Measurements from ENCODE around the gene KRT33B.

The KRT33B gene

GRCh38 chr17:41334385-41335305 lies 35.0 kb downstream of the KRT33B start:
- TF ChIP-seq, protein P1, sequence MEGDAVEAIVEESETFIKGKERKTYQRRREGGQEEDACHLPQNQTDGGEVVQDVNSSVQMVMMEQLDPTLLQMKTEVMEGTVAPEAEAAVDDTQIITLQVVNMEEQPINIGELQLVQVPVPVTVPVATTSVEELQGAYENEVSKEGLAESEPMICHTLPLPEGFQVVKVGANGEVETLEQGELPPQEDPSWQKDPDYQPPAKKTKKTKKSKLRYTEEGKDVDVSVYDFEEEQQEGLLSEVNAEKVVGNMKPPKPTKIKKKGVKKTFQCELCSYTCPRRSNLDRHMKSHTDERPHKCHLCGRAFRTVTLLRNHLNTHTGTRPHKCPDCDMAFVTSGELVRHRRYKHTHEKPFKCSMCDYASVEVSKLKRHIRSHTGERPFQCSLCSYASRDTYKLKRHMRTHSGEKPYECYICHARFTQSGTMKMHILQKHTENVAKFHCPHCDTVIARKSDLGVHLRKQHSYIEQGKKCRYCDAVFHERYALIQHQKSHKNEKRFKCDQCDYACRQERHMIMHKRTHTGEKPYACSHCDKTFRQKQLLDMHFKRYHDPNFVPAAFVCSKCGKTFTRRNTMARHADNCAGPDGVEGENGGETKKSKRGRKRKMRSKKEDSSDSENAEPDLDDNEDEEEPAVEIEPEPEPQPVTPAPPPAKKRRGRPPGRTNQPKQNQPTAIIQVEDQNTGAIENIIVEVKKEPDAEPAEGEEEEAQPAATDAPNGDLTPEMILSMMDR (IDR thresholded peaks at IDR 0.05; ENCODE audit: low read depth, low read length) = no peak
- DNase-seq (ENCODE audit: extremely low read depth, low read depth) = no peak

GRCh38 chr17:41333836-41334235 lies 35.8 kb downstream of the KRT33B start:
- TF ChIP-seq, protein P1 (IDR thresholded peaks at IDR 0.05; ENCODE audit: low read depth, low read length) = no peak
- DNase-seq (ENCODE audit: extremely low read depth, low read depth) = no peak

- no peak for DNase-seq (ENCODE audit: extremely low read depth, low read depth)
Observed at GRCh38 chr17:41333098-41333497, 36.5 kb downstream of the KRT33B start.

GRCh38 chr17:41332239-41332638 lies 37.4 kb downstream of the KRT33B start:
- TF ChIP-seq, protein P1 (IDR thresholded peaks at IDR 0.05; ENCODE audit: low read depth, low read length) = no peak

More at GRCh38 chr17:41333098-41333497, 36.5 kb downstream of the KRT33B start:
- TF ChIP-seq, protein P1 (IDR thresholded peaks at IDR 0.05; ENCODE audit: low read depth, low read length) = no peak

DNA sequence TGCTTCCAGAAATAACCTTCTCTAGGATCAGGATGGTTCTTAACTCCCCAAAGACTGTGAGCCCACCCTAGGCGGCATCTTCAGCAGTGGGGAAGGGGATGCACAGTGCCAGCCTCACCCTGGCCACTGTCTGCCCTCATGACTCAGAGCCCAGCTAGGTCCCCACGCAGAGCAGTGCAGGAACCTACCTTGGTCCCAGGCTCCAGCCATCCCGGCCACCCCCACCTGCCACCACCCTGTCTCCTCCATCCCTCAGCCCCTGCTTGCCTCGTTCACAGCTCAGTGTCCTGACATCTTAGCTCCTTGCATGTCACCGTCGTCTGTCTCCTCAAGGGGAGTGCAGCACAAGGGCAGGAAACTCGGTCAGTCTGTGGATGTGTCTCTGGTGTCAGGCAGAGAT lies 38.0 kb downstream of the KRT33B start:
- TF ChIP-seq, protein P1 (IDR thresholded peaks at IDR 0.05; ENCODE audit: low read depth, low read length) = no peak
- no peak for DNase-seq (ENCODE audit: extremely low read depth, low read depth)

More at GRCh38 chr17:41332239-41332638, 37.4 kb downstream of the KRT33B start:
- no peak for DNase-seq (ENCODE audit: extremely low read depth, low read depth)

GRCh38 chr17:41329279-41329948 lies 40.2 kb downstream of the KRT33B start:
- TF ChIP-seq, protein P1 (IDR thresholded peaks at IDR 0.05; ENCODE audit: low read depth, low read length) = peak; percentile 88
- peak; percentile 8 for DNase-seq (ENCODE audit: extremely low read depth, low read depth)

- TF ChIP-seq, protein P1 (IDR thresholded peaks at IDR 0.05; ENCODE audit: low read depth, low read length) = no peak
- DNase-seq (ENCODE audit: extremely low read depth, low read depth) = no peak
Observed at GRCh38 chr17:41328207-41328606, 41.4 kb downstream of the KRT33B start.

Measured in AG09319 (cell line).